ENCODE data around the gene RALGPS1. TPM values are rescaled to one million over a fixed set of nuclear protein-coding genes. Genes with fewer than 3 reads are reported as not detected.

The RALGPS1 gene
- polyA plus RNA-seq, 1 of the 3 experiments (the other 2 are of a cell fraction): 3.9 TPM

DNA sequence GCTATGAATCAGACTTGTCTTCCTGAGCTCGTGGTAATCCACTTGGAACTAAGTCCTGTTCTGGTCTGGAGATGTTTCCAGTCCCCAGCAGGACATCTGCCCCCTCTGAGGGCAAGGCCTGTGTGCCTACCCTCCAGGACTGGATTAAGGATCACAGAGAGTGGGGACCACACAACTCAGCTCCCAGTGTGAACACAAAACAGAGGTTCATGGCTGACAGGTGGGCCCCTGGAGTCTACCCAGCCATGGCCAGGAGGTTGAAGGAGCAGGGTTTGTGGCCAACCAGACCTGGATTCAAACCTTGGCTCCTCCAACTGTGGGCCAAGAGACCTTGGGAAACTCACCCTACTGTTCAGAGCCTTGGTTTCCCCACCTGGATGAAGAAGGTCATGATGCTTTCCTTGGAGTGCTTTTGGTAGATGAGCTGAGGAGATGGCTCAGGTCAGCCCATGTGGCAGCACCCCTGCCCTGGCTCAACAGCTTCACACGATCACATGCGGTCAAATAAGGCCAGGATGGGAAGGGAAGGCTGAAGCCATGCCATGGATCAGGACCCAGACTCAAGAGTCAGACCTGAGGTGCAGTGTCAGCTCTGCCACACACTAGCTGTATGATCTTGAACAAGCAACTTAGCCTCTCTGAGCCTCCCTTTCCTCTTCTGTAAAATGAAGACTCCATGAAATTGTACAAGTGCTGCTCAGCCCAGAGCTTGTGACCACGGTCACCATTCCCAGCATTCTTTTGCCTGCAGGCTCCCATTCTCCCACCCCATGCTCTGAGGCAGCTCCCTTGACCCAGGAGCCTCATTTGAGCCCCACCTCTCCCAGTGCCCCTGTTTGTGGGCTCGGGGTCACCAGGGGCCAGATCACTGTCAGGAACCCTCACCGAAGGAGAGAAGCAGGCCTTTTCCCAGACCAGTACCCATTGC lies 235.1 kb downstream of the RALGPS1 start:
- H3K4me1 ChIP-seq (ENCODE audit: control insufficient read depth in 1 of 2, insufficient read depth in 2 of 2, low read depth in 1 of 2, low read length in 1 of 2): no peaks in the 10 kb centered on the region; a peak in 1 of 4 replicates
- CTCF ChIA-PET: interaction anchor here (1.0 to 1.1 kb wide), 3 partner anchors 11 to 184 kb away, joined by 3 to 4 read pairs (median 3); no protein-coding TSS in a partner anchor
- TF ChIP-seq MXI1 (IDR thresholded peaks at IDR 0.05; ENCODE audit: low read depth, low read length) (no peak), ELF1 (IDR thresholded peaks at IDR 0.05) (no peak), POLR2AphosphoS5 (IDR thresholded peaks at IDR 0.05; ENCODE audit: low read depth, low read length) (no peak), RCOR1 (IDR thresholded peaks at IDR 0.05; ENCODE audit: low read length) (no peak), RXRA (IDR thresholded peaks at IDR 0.05; ENCODE audit: borderline replicate concordance, low read depth) (no peak), NRF1 (IDR thresholded peaks at IDR 0.05; ENCODE audit: low read depth, low read length) (no peak), RAD21 (IDR thresholded peaks at IDR 0.05; ENCODE audit: low read length) (no peak), FOXJ3 (CRISPR knock-in tag; IDR thresholded peaks at IDR 0.05) (no peak), TCF12 (IDR thresholded peaks at IDR 0.05) (no peak), TAF1 (IDR thresholded peaks at IDR 0.05; ENCODE audit: borderline replicate concordance, low read depth, low read length) (no peak), TEAD4 (IDR thresholded peaks at IDR 0.05; ENCODE audit: borderline replicate concordance, insufficient read depth) (no peak), GATA2 (CRISPR knock-in tag; IDR thresholded peaks at IDR 0.05) (no peak)
- TF ChIP-seq, protein P1, sequence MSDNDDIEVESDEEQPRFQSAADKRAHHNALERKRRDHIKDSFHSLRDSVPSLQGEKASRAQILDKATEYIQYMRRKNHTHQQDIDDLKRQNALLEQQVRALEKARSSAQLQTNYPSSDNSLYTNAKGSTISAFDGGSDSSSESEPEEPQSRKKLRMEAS (IDR thresholded peaks at IDR 0.05; ENCODE audit: low read depth): no peak
- TF ChIP-seq, protein P2, sequence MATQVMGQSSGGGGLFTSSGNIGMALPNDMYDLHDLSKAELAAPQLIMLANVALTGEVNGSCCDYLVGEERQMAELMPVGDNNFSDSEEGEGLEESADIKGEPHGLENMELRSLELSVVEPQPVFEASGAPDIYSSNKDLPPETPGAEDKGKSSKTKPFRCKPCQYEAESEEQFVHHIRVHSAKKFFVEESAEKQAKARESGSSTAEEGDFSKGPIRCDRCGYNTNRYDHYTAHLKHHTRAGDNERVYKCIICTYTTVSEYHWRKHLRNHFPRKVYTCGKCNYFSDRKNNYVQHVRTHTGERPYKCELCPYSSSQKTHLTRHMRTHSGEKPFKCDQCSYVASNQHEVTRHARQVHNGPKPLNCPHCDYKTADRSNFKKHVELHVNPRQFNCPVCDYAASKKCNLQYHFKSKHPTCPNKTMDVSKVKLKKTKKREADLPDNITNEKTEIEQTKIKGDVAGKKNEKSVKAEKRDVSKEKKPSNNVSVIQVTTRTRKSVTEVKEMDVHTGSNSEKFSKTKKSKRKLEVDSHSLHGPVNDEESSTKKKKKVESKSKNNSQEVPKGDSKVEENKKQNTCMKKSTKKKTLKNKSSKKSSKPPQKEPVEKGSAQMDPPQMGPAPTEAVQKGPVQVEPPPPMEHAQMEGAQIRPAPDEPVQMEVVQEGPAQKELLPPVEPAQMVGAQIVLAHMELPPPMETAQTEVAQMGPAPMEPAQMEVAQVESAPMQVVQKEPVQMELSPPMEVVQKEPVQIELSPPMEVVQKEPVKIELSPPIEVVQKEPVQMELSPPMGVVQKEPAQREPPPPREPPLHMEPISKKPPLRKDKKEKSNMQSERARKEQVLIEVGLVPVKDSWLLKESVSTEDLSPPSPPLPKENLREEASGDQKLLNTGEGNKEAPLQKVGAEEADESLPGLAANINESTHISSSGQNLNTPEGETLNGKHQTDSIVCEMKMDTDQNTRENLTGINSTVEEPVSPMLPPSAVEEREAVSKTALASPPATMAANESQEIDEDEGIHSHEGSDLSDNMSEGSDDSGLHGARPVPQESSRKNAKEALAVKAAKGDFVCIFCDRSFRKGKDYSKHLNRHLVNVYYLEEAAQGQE (IDR thresholded peaks at IDR 0.05; ENCODE audit: low read depth, low read length): no peak
- TF ChIP-seq, protein P3, sequence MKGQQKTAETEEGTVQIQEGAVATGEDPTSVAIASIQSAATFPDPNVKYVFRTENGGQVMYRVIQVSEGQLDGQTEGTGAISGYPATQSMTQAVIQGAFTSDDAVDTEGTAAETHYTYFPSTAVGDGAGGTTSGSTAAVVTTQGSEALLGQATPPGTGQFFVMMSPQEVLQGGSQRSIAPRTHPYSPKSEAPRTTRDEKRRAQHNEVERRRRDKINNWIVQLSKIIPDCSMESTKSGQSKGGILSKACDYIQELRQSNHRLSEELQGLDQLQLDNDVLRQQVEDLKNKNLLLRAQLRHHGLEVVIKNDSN (IDR thresholded peaks at IDR 0.05; ENCODE audit: borderline replicate concordance, low read depth): no peak
- no peak overlapping the region for H2AFZ ChIP-seq (ENCODE audit: low read depth)
- no peaks in the 10 kb centered on the region for H3K9me3 ChIP-seq
- POLR2A ChIA-PET: interaction anchor here (0.5 kb wide), 1 partner anchor 1231 kb away, joined by 3 read pairs; no protein-coding TSS in a partner anchor
- H3K27ac ChIP-seq (ENCODE audit: low read depth in 2 of 2, low read length in 1 of 2): no peak overlapping the region
- H3K79me2 ChIP-seq (ENCODE audit: insufficient read depth): no peaks in the 10 kb centered on the region
- no peak overlapping the region for H3K9ac ChIP-seq
- no peaks in the 10 kb centered on the region for H3K36me3 ChIP-seq (replicated peaks in 1 of 2; ENCODE audit: control insufficient read depth in 1 of 2, insufficient read depth in 2 of 2, low read length in 1 of 2)
- no peaks in the 10 kb centered on the region for H3K27me3 ChIP-seq (ENCODE audit: insufficient read depth)
- no peaks in the 10 kb centered on the region for H3F3A ChIP-seq (replicated peaks; ENCODE audit: insufficient read depth)
- no peak for DNase-seq
- H3K4me2 ChIP-seq: no peak overlapping the region
- 70% methylated on average over 6 of the region's 6 CpGs for WGBS (ENCODE audit: low lambda C conversion rate)
- no peaks in the 10 kb centered on the region for H4K20me1 ChIP-seq (ENCODE audit: insufficient read depth)
- no peaks in the 10 kb centered on the region for H3K9me2 ChIP-seq
- H3K4me3 ChIP-seq (ENCODE audit: low read depth in 2 of 2, low read length in 1 of 2): no peak overlapping the region
